Measurements from ENCODE around the gene ATP6V1A.

DNA sequence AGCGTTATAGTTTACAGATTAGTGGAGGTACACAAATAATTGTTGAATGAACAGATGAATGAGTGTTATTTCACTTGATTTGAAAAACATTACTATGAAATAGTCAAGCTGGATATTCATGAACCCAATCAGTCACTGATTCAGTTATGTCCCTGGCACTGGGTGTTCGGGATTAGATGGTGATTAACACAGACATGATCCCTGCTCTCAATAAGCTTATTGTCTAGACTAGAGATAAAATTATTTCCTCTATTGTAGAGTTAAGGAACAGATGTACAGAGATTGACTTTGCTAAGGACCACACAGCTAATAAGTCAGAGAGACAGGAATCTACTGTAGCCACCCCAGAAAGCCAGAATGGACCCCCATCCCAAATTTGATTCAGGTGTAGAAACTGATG is 92.7 kb downstream of the ATP6V1A start:
- TF ChIP-seq POLR2A (IDR thresholded peaks at IDR 0.05) (no peak), EP300 (IDR thresholded peaks at IDR 0.05) (no peak), POLR2AphosphoS5 (IDR thresholded peaks at IDR 0.05) (no peak)
- TF ChIP-seq, protein P1, sequence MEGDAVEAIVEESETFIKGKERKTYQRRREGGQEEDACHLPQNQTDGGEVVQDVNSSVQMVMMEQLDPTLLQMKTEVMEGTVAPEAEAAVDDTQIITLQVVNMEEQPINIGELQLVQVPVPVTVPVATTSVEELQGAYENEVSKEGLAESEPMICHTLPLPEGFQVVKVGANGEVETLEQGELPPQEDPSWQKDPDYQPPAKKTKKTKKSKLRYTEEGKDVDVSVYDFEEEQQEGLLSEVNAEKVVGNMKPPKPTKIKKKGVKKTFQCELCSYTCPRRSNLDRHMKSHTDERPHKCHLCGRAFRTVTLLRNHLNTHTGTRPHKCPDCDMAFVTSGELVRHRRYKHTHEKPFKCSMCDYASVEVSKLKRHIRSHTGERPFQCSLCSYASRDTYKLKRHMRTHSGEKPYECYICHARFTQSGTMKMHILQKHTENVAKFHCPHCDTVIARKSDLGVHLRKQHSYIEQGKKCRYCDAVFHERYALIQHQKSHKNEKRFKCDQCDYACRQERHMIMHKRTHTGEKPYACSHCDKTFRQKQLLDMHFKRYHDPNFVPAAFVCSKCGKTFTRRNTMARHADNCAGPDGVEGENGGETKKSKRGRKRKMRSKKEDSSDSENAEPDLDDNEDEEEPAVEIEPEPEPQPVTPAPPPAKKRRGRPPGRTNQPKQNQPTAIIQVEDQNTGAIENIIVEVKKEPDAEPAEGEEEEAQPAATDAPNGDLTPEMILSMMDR (IDR thresholded peaks at IDR 0.05), result no peak
